K562 (cell line): Measurements from ENCODE around the gene SCUBE1. TPM values are rescaled to one million over a fixed set of nuclear protein-coding genes. Genes with fewer than 3 reads are reported as not detected.

Experiments used
- ATAC-seq: fragments of 200-7000 bp; cut with Tn5 transposase; 3 replicates; pipeline ENCODE4 v1.9.1; 2020; ENCODE audit warnings: moderate library complexity
- BruUV-seq: library from RNA; stranded (reverse); fragments of 400-500 nt; replicated peaks from 2 replicates; lab custom pipeline; 2021; lab: Mats Ljungman, UMichigan
- CTCF ChIA-PET: fragments of 300-600 bp; formaldehyde crosslinking; extraction: SDS; loops from one replicate; lab custom pipeline; 2021; ENCODE audit warnings: low intra/inter-chr PET ratio; lab: Yijun Ruan, JAX
- POLR2A ChIA-PET: fragments of 300-600, 350-650 bp; sonication (Branson Sonifier 250); formaldehyde crosslinking; extraction: SDS; loops from one replicate; lab custom pipeline; 2021; ENCODE audit warnings: antibody characterized with exemption, inconsistent platforms; lab: Yijun Ruan, JAX
- DNase-seq, 4 experiments: peaks; one replicate each; pipeline versions ENCODE4 v3.0.0 to v3.0.0-alpha.2; 2011 to 2018; ENCODE audit warnings: low spot score in 3 of 4, mixed read lengths in 3 of 4; ENCODE audit errors: extremely low read depth in 1 of 4
- FAIRE-seq: peaks from 2 replicates; lab custom pipeline; 2011; peaks lifted over from hg19 to GRCh38; lab: Jason Lieb, UNC
- H2AFZ ChIP-seq: 2 replicates; pipeline ENCODE4 v1.6.0; 2011; ENCODE audit warnings: low read depth, low read length, control low read depth, inconsistent platforms
- H3K27ac ChIP-seq: fragments of 200-600 bp; 3 replicates; pipeline ENCODE4 v1.8.0; 2011; ENCODE audit warnings: low read depth, mild to moderate bottlenecking, control low read depth, inconsistent platforms, low read length, moderate library complexity, mixed read lengths; ENCODE audit errors: extremely low read depth
- H3K27me3 ChIP-seq, 2 experiments: fragments of 300-600 bp in 1 of 2; 2 replicates in 1 of 2; 3 replicates in 1 of 2; pipeline versions ENCODE4 v1.6.0 to v1.8.0; 2011; ENCODE audit warnings: inconsistent platforms in 2 of 2, low read length in 2 of 2, mild to moderate bottlenecking in 1 of 2, mixed read lengths in 1 of 2, moderate library complexity in 1 of 2; ENCODE audit not compliant: control insufficient read depth in 2 of 2, insufficient read depth in 2 of 2
- H3K36me3 ChIP-seq: fragments of 300-600 bp; 3 replicates; pipeline ENCODE4 v1.8.0; 2011; ENCODE audit warnings: mild to moderate bottlenecking, low read length, inconsistent platforms; ENCODE audit not compliant: control insufficient read depth, insufficient read depth
- H3K4me1 ChIP-seq, 2 experiments: fragments of 200-600 bp in 1 of 2; replicated peaks in 1 of 2; 2 replicates in 1 of 2; 3 replicates in 1 of 2; pipeline versions ENCODE4 v1.5.1 to v1.8.0; 2011; ENCODE audit warnings: inconsistent platforms in 2 of 2, low read length in 2 of 2, mild to moderate bottlenecking in 1 of 2, mixed read lengths in 1 of 2, moderate library complexity in 1 of 2; ENCODE audit not compliant: control insufficient read depth in 2 of 2, insufficient read depth in 2 of 2
- H3K4me2 ChIP-seq: 2 replicates; pipeline ENCODE4 v1.6.1; 2011; ENCODE audit warnings: low read length, control low read depth, inconsistent platforms, mixed read lengths; ENCODE audit not compliant: insufficient read depth
- H3K4me3 ChIP-seq: fragments of 200-600 bp; sonication (generic), shearing (Covaris generic); 2 replicates; pipeline ENCODE4 v1.5.1; 2016; ENCODE audit warnings: control low read depth, inconsistent platforms
- H3K79me2 ChIP-seq: fragments of 200-600 bp; 3 replicates; pipeline ENCODE4 v1.8.0; 2011; ENCODE audit warnings: low read length, inconsistent platforms; ENCODE audit not compliant: control insufficient read depth, insufficient read depth
- H3K9ac ChIP-seq, 2 experiments: 2 replicates each; pipeline versions ENCODE4 v1.6.0 to v1.6.1; 2011; ENCODE audit warnings: low read depth in 2 of 2, low read length in 2 of 2, control low read depth in 1 of 2, inconsistent platforms in 1 of 2, mild to moderate bottlenecking in 1 of 2, mixed read lengths in 1 of 2; ENCODE audit not compliant: insufficient read depth in 1 of 2
- H3K9me1 ChIP-seq: one replicate; pipeline ENCODE4 v1.6.0; 2011; ENCODE audit warnings: inconsistent platforms, mild to moderate bottlenecking, low read length, moderate library complexity; ENCODE audit not compliant: control insufficient read depth, insufficient read depth
- H3K9me3 ChIP-seq: replicated peaks from 2 replicates; pipeline ENCODE4 v1.5.1; 2011; ENCODE audit warnings: low read depth, low read length, inconsistent platforms; ENCODE audit not compliant: control insufficient read depth, insufficient read depth
- H4K20me1 ChIP-seq: replicated peaks from 2 replicates; pipeline ENCODE4 v1.6.1; 2011; ENCODE audit warnings: low read length, inconsistent platforms, mixed read lengths; ENCODE audit not compliant: control insufficient read depth, insufficient read depth
- CREB1 ChIP-seq, 2 experiments: sonication (generic) in 1 of 2; formaldehyde crosslinking in 1 of 2; IDR thresholded peaks; 2 replicates each; pipeline versions ENCODE4 v1.6.1 to v1.8.0; 2012 to 2022; ENCODE audit warnings: inconsistent platforms in 1 of 2, mild to moderate bottlenecking in 1 of 2, missing genetic modification reagents in 1 of 2, moderate library complexity in 1 of 2
- EZH2 ChIP-seq: IDR thresholded peaks from 2 replicates; pipeline ENCODE4 v1.6.1; 2012; ENCODE audit warnings: low read depth, mild to moderate bottlenecking, inconsistent platforms, low read length, borderline replicate concordance
- ID3 ChIP-seq, 2 experiments: fragments of 250-450 bp in 1 of 2; fragments of 450-650 bp in 1 of 2; sonication (Bioruptor Pico) in 1 of 2; IDR thresholded peaks; 2 replicates each; pipeline versions ENCODE4 v1.6.1 to v1.8.0; 2016 to 2021; ENCODE audit warnings: mild to moderate bottlenecking in 2 of 2, moderate library complexity in 2 of 2, missing compliant biosample characterization in 1 of 2, missing genetic modification characterization in 1 of 2
- IRF2 ChIP-seq: sonication (generic); formaldehyde crosslinking; IDR thresholded peaks from 2 replicates; pipeline ENCODE4 v1.8.1; 2022; ENCODE audit warnings: mild to moderate bottlenecking, missing genetic modification reagents
- RBFOX2 ChIP-seq: fragments of 200-400 bp; formaldehyde crosslinking; IDR thresholded peaks from 2 replicates; pipeline ENCODE4 v1.6.1; 2017; ENCODE audit warnings: low read depth, mild to moderate bottlenecking, low read length, moderate library complexity
- RERE ChIP-seq: sonication (generic); formaldehyde crosslinking; IDR thresholded peaks from 2 replicates; pipeline ENCODE4 v1.8.0; 2023; ENCODE audit warnings: missing genetic modification reagents, mild to moderate bottlenecking, borderline replicate concordance
- RHOXF2B ChIP-seq: fragments of 250-450 bp; sonication (Bioruptor Pico); conservative IDR thresholded peaks from 2 replicates; pipeline ENCODE4 v1.5.1; 2021
- TFAP4 ChIP-seq: sonication (generic); formaldehyde crosslinking; IDR thresholded peaks from 2 replicates; pipeline ENCODE4 v1.8.0; 2022; ENCODE audit warnings: missing genetic modification reagents, mild to moderate bottlenecking, moderate library complexity, borderline replicate concordance
- ZNF445 ChIP-seq: fragments of 250-450 bp; sonication (Bioruptor Pico); IDR thresholded peaks from 2 replicates; pipeline ENCODE4 v1.4.0; 2020; ENCODE audit warnings: low read depth, mild to moderate bottlenecking, moderate library complexity
- WGBS: fragments of 100-300 bp; shearing (Covaris generic); methylation state at CpG from one replicate; pipeline ENCODE4 v1.1.6; 2016; ENCODE audit warnings: low coverage, mixed read lengths; ENCODE audit not compliant: insufficient coverage; ENCODE audit errors: missing lambda C conversion rate; 5-methylcytosine and 5-hydroxymethylcytosine counted together
- in situ Hi-C: fragments of 300-500 bp; cut with MboI; formaldehyde crosslinking; loops from 4 replicates; pipeline ENCODE4 v1.15.0; 2018; ENCODE audit warnings: inconsistent platforms, mixed read lengths
- intact Hi-C: fragments of 100-400 bp; cut with micrococcal nuclease; formaldehyde crosslinking; loops from 2 replicates; pipeline ENCODE4 v1.14.2; 2022
- polyA plus RNA-seq, 8 experiments: library from polyadenylated mRNA; depleted of rRNA in 4 of 8; stranded (reverse) in 5 of 8; unstranded in 3 of 8; fragments of >200 nt; fragmentation: Nextera tagmentation in 2 of 8; fragmentation: Illumina TruSeq in 1 of 8; extraction: Ambion mirVana in 2 of 8; extraction: Trizol in 1 of 8; gene quantifications; 2 replicates each; pipeline versions ENCODE4 v1.2.1 to v1.2.3, GENCODE V29; 2011 to 2014; ENCODE audit warnings: inconsistent platforms in 1 of 8, missing spikeins in 1 of 8
- total RNA-seq, 7 experiments: library from RNA; depleted of rRNA in 6 of 7; stranded (reverse); fragments of >200 nt in 6 of 7; fragmentation: Illumina TruSeq in 2 of 7; extraction: Trizol in 2 of 7; gene quantifications; 2 replicates each; pipeline versions ENCODE4 v1.2.1 to v1.2.3, GENCODE V29; 2011 to 2021; ENCODE audit warnings: low replicate concordance in 1 of 7

Gene SCUBE1
- total and polyA plus RNA-seq, 9 of the 15 experiments (the other 6 are each of a cell fraction or from before 2014, with no cell fraction given) = 0.03 to 0.47 (median 0.29) TPM; not detected in 6

- no peak overlapping the region for H3K9ac ChIP-seq
- no peaks in the 10 kb centered on the region for H3K9me3 ChIP-seq
- no peak overlapping the region for H2AFZ ChIP-seq
- no peak overlapping the region for H3K4me3 ChIP-seq
- ChIA-PET CTCF (no interaction called here), POLR2A (interaction anchor here (0.6 kb wide), 1 partner anchor 112 kb away, joined by 3 read pairs; no protein-coding TSS in a partner anchor)
- no peaks in the 10 kb centered on the region for H3K36me3 ChIP-seq
- ATAC-seq = no peak
- no peak overlapping the region for H3K27ac ChIP-seq
- WGBS = 0% methylated on average over 4 of the region's 4 CpGs
- no TSS peak for BruUV-seq
- H4K20me1 ChIP-seq = no peaks in the 10 kb centered on the region
- H3K9me1 ChIP-seq = no peaks in the 10 kb centered on the region
- peaks cover 0 to 16% of the 10 kb centered on the region in 2 experiments; a peak in 2 of 5 replicates for H3K27me3 ChIP-seq
- no peak for FAIRE-seq
- no peak for DNase-seq
- intact Hi-C loops = no loop called here
- H3K79me2 ChIP-seq = no peaks in the 10 kb centered on the region
- in situ Hi-C loops = no loop called here
- no peak for TF ChIP-seq EZH2
- no peak for TF ChIP-seq TFAP4 (CRISPR knock-in tag)
- no peak for TF ChIP-seq IRF2
- TF ChIP-seq ID3 (CRISPR knock-in tag; IDR thresholded peaks at IDR 0.05) = no peak
- TF ChIP-seq ID3 (tag; IDR thresholded peaks at IDR 0.05) = no peak
- no peak for TF ChIP-seq RBFOX2
- no peak for TF ChIP-seq ZNF445 (CRISPR knock-in tag)
- no peak for TF ChIP-seq RHOXF2B
- no peak for TF ChIP-seq RERE (CRISPR knock-in tag)
- no peak for TF ChIP-seq CREB1 (IDR thresholded peaks at IDR 0.05)
- no peak for TF ChIP-seq CREB1 (CRISPR knock-in tag; IDR thresholded peaks at IDR 0.05)
- no peak overlapping the region for H3K4me2 ChIP-seq
- H3K4me1 ChIP-seq = no peaks in the 10 kb centered on the region
Observed at GRCh38 chr22:43334378-43334777, 8.8 kb downstream of the SCUBE1 start.
